ENCODE measurements around the gene SPAG9.

The SPAG9 gene

DNA sequence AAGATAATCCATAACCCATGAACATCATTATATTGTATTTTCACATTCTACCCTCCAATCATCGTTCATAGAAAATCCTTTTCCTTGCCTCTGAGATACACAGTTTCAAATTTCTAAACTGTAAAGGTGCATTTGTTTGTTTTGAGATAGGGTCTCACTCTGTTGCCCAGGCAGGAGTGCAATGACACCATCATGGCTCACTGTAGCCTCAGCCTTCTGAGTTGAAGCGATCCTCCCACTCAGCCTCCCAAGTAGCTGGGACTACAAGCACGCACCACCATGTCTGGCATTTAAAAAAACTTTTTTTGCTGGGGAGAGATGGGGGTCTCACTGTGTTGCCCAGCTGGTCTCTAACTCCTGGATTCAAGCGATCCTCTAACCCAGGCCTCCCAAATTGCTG, 196.4 kb downstream of the SPAG9 start:
- Histone ChIP-seq H3K4me1 (ENCODE audit: insufficient read depth, low read length) (peaks cover 7% of the 10 kb centered on the region; the same call in 1 of the 2 replicates), H3K9me3 (ENCODE audit: insufficient read depth, low read depth, low read length) (no peaks in the 10 kb centered on the region), H3K4me3 (ENCODE audit: low read length) (no peak overlapping the region), H3K9ac (ENCODE audit: low read depth, low read length) (no peak overlapping the region), H3K27me3 (ENCODE audit: insufficient read depth, low read length) (0 out of 2 replicates have a peak, but pooled peaks cover 2% of the 10 kb centered on the region), H3K36me3 (ENCODE audit: insufficient read depth, low read depth, low read length) (no peaks in the 10 kb centered on the region), H3K27ac (ENCODE audit: low read length) (no peak overlapping the region)

DNA sequence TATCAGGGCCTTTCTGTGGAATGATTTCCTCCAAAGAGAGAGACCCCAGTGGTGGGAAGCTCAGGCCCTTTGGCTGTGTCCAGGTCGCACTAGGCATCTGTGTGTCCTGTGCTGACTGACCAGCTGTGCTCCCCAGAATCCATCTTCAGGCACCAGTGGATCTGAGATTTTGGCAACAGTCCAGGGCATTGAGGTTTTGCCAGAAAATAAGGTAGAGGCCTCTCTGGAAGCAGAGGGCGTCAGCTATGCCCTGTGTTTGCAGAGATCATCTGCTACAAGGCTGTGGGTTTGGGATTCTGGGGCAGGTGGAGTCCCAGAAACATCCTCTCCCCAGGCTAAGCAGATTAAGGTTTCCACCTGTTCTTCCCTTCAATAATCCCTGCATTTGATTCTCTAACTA, 197.1 kb downstream of the SPAG9 start:
- Histone ChIP-seq H3K9me3 (ENCODE audit: insufficient read depth, low read depth, low read length) (no peaks in the 10 kb centered on the region), H3K4me3 (ENCODE audit: low read length) (no peak overlapping the region), H3K36me3 (ENCODE audit: insufficient read depth, low read depth, low read length) (no peaks in the 10 kb centered on the region), H3K9ac (ENCODE audit: low read depth, low read length) (no peak overlapping the region), H3K27me3 (ENCODE audit: insufficient read depth, low read length) (no peaks in the 10 kb centered on the region), H3K4me1 (ENCODE audit: insufficient read depth, low read length) (peaks cover 10% of the 10 kb centered on the region; the same call in 1 of the 2 replicates), H3K27ac (ENCODE audit: low read length) (no peak overlapping the region)

GRCh38 chr17:50922721-50923405, 197.8 kb downstream of the SPAG9 start:
- H3K4me3 ChIP-seq (ENCODE audit: low read length): no peak overlapping the region
- H3K27me3 ChIP-seq (ENCODE audit: insufficient read depth, low read length): no peaks in the 10 kb centered on the region
- H3K9me3 ChIP-seq (ENCODE audit: insufficient read depth, low read depth, low read length): no peaks in the 10 kb centered on the region
- no peak overlapping the region for H3K27ac ChIP-seq (ENCODE audit: low read length)
- no peaks in the 10 kb centered on the region for H3K36me3 ChIP-seq (ENCODE audit: insufficient read depth, low read depth, low read length)
- peaks cover 16% of the 10 kb centered on the region; the same call in 1 of the 2 replicates for H3K4me1 ChIP-seq (ENCODE audit: insufficient read depth, low read length)
- no peak overlapping the region for H3K9ac ChIP-seq (ENCODE audit: low read depth, low read length)

- Histone ChIP-seq H3K9ac (ENCODE audit: low read depth, low read length) (no peak overlapping the region), H3K27me3 (ENCODE audit: insufficient read depth, low read length) (no peaks in the 10 kb centered on the region), H3K9me3 (ENCODE audit: insufficient read depth, low read depth, low read length) (no peaks in the 10 kb centered on the region), H3K4me1 (ENCODE audit: insufficient read depth, low read length) (peaks cover 23% of the 10 kb centered on the region; the same call in 1 of the 2 replicates), H3K36me3 (ENCODE audit: insufficient read depth, low read depth, low read length) (no peaks in the 10 kb centered on the region), H3K27ac (ENCODE audit: low read length) (no peak overlapping the region), H3K4me3 (ENCODE audit: low read length) (no peak overlapping the region)
These were observed 198.6 kb downstream of the SPAG9 start for GRCh38 chr17:50922107-50922506.

GRCh38 chr17:50920891-50921586, 199.6 kb downstream of the SPAG9 start:
- H3K36me3 ChIP-seq (ENCODE audit: insufficient read depth, low read depth, low read length): no peaks in the 10 kb centered on the region
- peaks cover 30% of the 10 kb centered on the region; the same call in 1 of the 2 replicates for H3K4me1 ChIP-seq (ENCODE audit: insufficient read depth, low read length)
- no peaks in the 10 kb centered on the region for H3K9me3 ChIP-seq (ENCODE audit: insufficient read depth, low read depth, low read length)
- H3K27me3 ChIP-seq (ENCODE audit: insufficient read depth, low read length): no peaks in the 10 kb centered on the region
- H3K9ac ChIP-seq (ENCODE audit: low read depth, low read length): no peak overlapping the region
- no peak overlapping the region for H3K27ac ChIP-seq (ENCODE audit: low read length)
- no peak overlapping the region for H3K4me3 ChIP-seq (ENCODE audit: low read length)

DNA sequence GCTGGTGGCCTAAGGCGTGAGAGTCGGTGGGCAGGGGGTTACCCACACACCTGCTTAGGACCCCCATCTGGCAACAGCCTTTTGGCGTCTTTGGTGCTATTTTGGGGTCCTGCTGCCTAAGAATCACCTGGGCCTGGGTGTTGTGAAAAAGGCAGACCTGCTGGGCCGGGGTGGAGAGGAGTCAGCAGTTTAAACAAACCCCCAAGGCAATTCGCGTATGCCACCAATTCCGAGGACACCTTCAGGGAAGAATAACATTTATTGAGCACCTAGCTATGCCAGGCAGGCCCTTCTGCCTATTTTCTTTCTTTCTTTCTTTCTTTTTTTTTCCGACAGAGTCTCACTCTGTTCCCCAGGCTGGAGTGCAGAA, 200.6 kb downstream of the SPAG9 start:
- Histone ChIP-seq H3K4me1 (ENCODE audit: insufficient read depth, low read length) (peaks cover 26% of the 10 kb centered on the region; the same call in 1 of the 2 replicates), H3K9me3 (ENCODE audit: insufficient read depth, low read depth, low read length) (no peaks in the 10 kb centered on the region)

DNA sequence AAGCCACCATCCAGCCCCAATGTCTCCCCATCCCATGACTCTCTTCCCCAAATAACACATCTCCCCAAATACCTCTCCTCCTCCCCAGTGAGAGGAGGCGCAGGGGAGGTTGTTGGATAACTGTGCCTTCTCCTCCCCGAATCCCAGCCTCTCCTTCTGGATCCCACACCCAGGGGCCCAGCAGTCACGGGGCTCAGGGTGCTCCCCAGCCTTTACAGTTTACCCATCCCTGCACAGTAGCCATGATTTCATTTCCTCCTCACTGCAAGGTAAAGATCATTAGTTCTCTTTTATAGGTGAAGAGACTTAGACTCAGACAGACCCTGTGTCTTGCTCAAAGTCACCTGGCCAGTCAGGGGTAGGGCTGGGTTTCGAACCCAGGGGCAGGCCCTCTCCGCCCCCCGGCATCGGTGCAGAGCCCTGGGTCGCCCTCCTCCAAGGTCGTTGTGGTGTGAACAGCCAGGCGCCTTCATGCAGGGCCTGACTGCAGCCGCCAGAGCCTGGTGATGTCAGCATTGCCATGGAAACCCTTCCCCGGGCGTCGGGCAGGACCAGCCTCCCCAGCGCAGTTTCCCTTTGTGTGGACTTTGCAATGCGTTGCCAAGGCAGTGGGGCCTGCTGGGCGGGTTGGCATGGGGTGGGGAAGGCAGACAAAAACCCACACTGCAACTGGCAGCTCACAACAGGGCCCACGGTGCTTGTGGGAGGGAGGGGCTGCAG, 201.2 kb downstream of the SPAG9 start:
- no peaks in the 10 kb centered on the region for H3K36me3 ChIP-seq (ENCODE audit: insufficient read depth, low read depth, low read length)
- no peak overlapping the region; the same call in 1 of the 2 replicates for H3K4me3 ChIP-seq (ENCODE audit: low read length)
- no peaks in the 10 kb centered on the region for H3K27me3 ChIP-seq (ENCODE audit: insufficient read depth, low read length)
- no peak overlapping the region for H3K27ac ChIP-seq (ENCODE audit: low read length)
- no peaks in the 10 kb centered on the region for H3K9me3 ChIP-seq (ENCODE audit: insufficient read depth, low read depth, low read length)
- peak overlapping the region; percentile 13; the same call in 1 of the 2 replicates for H3K9ac ChIP-seq (ENCODE audit: low read depth, low read length)
- peaks cover 25% of the 10 kb centered on the region; the same call in 1 of the 2 replicates for H3K4me1 ChIP-seq (ENCODE audit: insufficient read depth, low read length)

More for the DNA sequence above, 200.6 kb downstream of the SPAG9 start:
- H3K27me3 ChIP-seq (ENCODE audit: insufficient read depth, low read length): no peaks in the 10 kb centered on the region
- H3K4me3 ChIP-seq (ENCODE audit: low read length): no peak overlapping the region
- H3K27ac ChIP-seq (ENCODE audit: low read length): no peak overlapping the region
- H3K36me3 ChIP-seq (ENCODE audit: insufficient read depth, low read depth, low read length): no peaks in the 10 kb centered on the region
- H3K9ac ChIP-seq (ENCODE audit: low read depth, low read length): peak overlapping the region; percentile 13; the same call in 1 of the 2 replicates

DNA sequence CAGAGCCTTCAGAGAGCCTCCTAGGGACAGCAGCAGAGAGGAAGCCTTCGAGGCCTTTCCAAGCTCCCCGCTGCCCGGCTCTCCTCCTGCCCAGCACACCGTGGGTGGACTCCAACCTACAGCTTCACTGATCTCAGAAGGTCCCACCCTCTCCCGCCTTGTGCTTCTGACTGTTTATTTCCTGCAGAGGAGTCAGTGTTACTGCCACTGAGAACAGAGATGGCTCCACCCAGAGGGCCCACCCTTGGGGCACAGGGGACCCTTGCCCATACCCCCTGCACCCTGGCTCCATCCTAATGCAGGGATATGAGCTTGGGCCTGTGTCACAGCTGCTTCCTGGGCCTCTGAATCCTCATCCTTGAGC, 201.8 kb downstream of the SPAG9 start:
- Histone ChIP-seq H3K4me3 (ENCODE audit: low read length) (no peak overlapping the region), H3K36me3 (ENCODE audit: insufficient read depth, low read depth, low read length) (no peaks in the 10 kb centered on the region), H3K9ac (ENCODE audit: low read depth, low read length) (no peak overlapping the region), H3K4me1 (ENCODE audit: insufficient read depth, low read length) (peaks cover 25% of the 10 kb centered on the region; the same call in 1 of the 2 replicates), H3K9me3 (ENCODE audit: insufficient read depth, low read depth, low read length) (no peaks in the 10 kb centered on the region), H3K27ac (ENCODE audit: low read length) (no peak overlapping the region), H3K27me3 (ENCODE audit: insufficient read depth, low read length) (no peaks in the 10 kb centered on the region)

- Histone ChIP-seq H3K27me3 (ENCODE audit: insufficient read depth, low read length) (no peaks in the 10 kb centered on the region), H3K27ac (ENCODE audit: low read length) (no peak overlapping the region), H3K9me3 (ENCODE audit: insufficient read depth, low read depth, low read length) (no peaks in the 10 kb centered on the region), H3K9ac (ENCODE audit: low read depth, low read length) (no peak overlapping the region; the same call in 1 of the 2 replicates), H3K4me3 (ENCODE audit: low read length) (no peak overlapping the region), H3K36me3 (ENCODE audit: insufficient read depth, low read depth, low read length) (no peaks in the 10 kb centered on the region), H3K4me1 (ENCODE audit: insufficient read depth, low read length) (peaks cover 25% of the 10 kb centered on the region; the same call in 1 of the 2 replicates)
These were observed 202.4 kb downstream of the SPAG9 start for GRCh38 chr17:50918071-50918932.

- Histone ChIP-seq H3K27me3 (ENCODE audit: insufficient read depth, low read length) (no peaks in the 10 kb centered on the region), H3K4me1 (ENCODE audit: insufficient read depth, low read length) (peaks cover 25% of the 10 kb centered on the region; the same call in 1 of the 2 replicates), H3K36me3 (ENCODE audit: insufficient read depth, low read depth, low read length) (no peaks in the 10 kb centered on the region), H3K27ac (ENCODE audit: low read length) (no peak overlapping the region), H3K9ac (ENCODE audit: low read depth, low read length) (no peak overlapping the region), H3K9me3 (ENCODE audit: insufficient read depth, low read depth, low read length) (no peaks in the 10 kb centered on the region), H3K4me3 (ENCODE audit: low read length) (no peak overlapping the region)
These were observed 203.3 kb downstream of the SPAG9 start for GRCh38 chr17:50917418-50917743.

Data from iPS-20b (cell line).